ENCODE results near the gene MDFIC2. TPM values are rescaled to one million over a fixed set of nuclear protein-coding genes. Genes with fewer than 3 reads are reported as not detected.

MDFIC2 gene
- total and polyA plus RNA-seq, 3 experiments from 2014 or later = not detected

DNA sequence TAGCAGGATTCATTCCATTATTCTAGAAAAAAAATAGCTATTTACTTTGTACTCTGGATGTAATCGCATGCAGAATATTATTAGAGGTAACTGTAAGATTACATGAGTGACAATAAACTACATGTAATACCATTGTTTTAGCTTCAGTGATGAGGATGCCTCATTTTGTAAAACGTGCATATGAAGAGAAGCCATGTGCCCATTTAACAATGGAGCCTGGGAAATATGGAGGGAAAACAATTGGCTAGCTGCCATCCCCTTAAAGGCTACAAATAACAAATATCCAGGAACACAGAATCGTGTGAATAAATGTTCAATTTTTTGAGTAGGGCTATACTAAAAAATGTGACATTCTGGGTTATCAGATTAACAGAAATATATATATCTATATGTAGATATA is 161.8 kb downstream of the MDFIC2 start:
- no peak for DNase-seq
- peaks cover 0 to 8% (median 0%) of the 10 kb centered on the region in 5 donors for H3K9me3 Mint-ChIP-seq
- no peaks in the 10 kb centered on the region for H3K9me3 ChIP-seq (ENCODE audit: low read length)
- H3K27me3 Mint-ChIP-seq = no peaks in the 10 kb centered on the region
- no peak overlapping the region for H3K27ac ChIP-seq (ENCODE audit: low read depth, low read length)
- H3K36me3 Mint-ChIP-seq = no peaks in the 10 kb centered on the region
- no peaks in the 10 kb centered on the region for H3K27me3 ChIP-seq (ENCODE audit: insufficient read depth, low read length, poor library complexity, severe bottlenecking)
- no peaks in the 10 kb centered on the region for H3K36me3 ChIP-seq (ENCODE audit: insufficient read depth, low read length)
- ChIA-PET CTCF (no interaction called here), POLR2A (no interaction called here)
- H3K27ac Mint-ChIP-seq = no peak overlapping the region
- H3K4me3 ChIP-seq (ENCODE audit: low read length) = no peak overlapping the region
- no peaks in the 10 kb centered on the region for H3K4me1 Mint-ChIP-seq
- H3K4me1 ChIP-seq (ENCODE audit: insufficient read depth, low read length) = no peaks in the 10 kb centered on the region
- H3K4me3 Mint-ChIP-seq = no peak overlapping the region

DNA sequence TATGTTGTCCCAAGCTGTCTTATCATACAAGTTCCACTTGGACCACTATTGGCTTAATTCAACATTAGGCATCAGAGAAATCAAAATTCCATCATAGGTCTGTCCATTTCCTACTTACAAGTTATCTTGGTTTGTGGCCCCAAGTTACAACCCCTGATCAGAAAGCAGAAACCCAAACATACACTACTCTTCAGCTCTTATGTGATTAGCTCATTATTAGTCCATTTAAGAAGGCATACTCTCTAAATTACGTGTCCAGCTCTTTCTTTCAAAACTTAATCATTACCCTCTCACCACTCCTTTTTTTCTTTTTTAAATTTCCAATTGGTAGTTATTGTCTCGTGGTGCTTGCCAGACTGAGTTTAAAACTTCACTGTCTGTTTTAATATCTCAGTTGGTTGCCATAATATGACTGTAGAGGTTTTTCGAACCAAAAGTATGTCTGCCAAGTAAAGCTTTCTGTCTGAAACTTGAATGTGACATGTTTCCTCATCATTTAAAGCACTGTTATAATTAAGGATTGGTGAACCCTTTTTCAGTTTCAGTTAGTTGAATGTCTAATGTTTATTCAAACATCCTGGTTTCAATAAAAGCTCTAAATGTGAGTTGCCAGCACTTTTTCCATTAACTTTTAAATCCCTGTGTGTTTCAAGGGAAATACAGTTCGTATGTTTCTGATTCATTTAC is 162.6 kb downstream of the MDFIC2 start:
- Mint-ChIP-seq H3K4me3 (no peak overlapping the region), H3K27me3 (peaks cover 0 to under 1% of the 10 kb centered on the region in 2 donors), H3K9me3 (peaks cover 0 to 12% (median 3%) of the 10 kb centered on the region in 5 donors), H3K36me3 (no peaks in the 10 kb centered on the region), H3K27ac (no peak overlapping the region), H3K4me1 (no peaks in the 10 kb centered on the region)
- Histone ChIP-seq H3K27ac (ENCODE audit: low read depth, low read length) (no peak overlapping the region), H3K9me3 (ENCODE audit: low read length) (no peaks in the 10 kb centered on the region), H3K4me1 (ENCODE audit: insufficient read depth, low read length) (no peaks in the 10 kb centered on the region), H3K4me3 (ENCODE audit: low read length) (no peak overlapping the region), H3K27me3 (ENCODE audit: insufficient read depth, low read length, poor library complexity, severe bottlenecking) (no peaks in the 10 kb centered on the region), H3K36me3 (ENCODE audit: insufficient read depth, low read length) (no peaks in the 10 kb centered on the region)
- POLR2A ChIA-PET = no interaction called here
- no peak for DNase-seq
- CTCF ChIA-PET = no interaction called here
